GM21528 (cell line): Measurements from ENCODE around the gene PEAK3.

Source experiments
- ATAC-seq: cut with Tn5 transposase; IDR thresholded peaks from one replicate; pipeline ENCODE4 v1.9.1; 2021; ENCODE audit warnings: mild to moderate bottlenecking, moderate library complexity; ENCODE audit not compliant: unreplicated experiment, low FRiP score

The PEAK3 gene

GRCh38 chr19:2227415-2228156 lies 54.4 kb downstream of the PEAK3 start:
- no peak for ATAC-seq

DNA sequence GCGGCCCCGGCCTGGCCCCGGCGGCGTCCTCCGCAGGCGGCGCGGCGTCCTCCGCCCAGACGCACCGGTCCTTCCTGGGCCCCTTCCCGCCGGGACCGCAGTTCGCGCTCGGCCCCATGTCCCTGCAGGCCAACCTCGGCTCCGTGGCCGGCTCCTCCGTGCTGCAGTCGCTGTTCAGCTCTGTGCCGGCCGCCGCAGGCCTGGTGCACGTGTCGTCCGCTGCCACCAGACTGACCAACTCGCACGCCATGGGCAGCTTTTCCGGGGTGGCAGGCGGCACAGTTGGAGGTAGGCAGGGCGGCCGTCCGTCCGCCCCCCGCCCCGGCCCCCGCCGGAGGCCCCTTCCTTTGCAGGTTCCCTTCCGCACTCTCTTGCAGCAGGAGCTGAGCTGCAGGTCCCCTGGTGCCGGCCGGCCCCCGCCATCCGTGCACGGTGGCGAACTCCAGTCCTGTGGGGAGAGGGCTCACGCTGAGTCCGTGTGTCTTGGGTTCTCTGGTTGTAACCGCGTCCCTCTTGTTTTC lies 55.1 kb downstream of the PEAK3 start:
- no peak for ATAC-seq

DNA sequence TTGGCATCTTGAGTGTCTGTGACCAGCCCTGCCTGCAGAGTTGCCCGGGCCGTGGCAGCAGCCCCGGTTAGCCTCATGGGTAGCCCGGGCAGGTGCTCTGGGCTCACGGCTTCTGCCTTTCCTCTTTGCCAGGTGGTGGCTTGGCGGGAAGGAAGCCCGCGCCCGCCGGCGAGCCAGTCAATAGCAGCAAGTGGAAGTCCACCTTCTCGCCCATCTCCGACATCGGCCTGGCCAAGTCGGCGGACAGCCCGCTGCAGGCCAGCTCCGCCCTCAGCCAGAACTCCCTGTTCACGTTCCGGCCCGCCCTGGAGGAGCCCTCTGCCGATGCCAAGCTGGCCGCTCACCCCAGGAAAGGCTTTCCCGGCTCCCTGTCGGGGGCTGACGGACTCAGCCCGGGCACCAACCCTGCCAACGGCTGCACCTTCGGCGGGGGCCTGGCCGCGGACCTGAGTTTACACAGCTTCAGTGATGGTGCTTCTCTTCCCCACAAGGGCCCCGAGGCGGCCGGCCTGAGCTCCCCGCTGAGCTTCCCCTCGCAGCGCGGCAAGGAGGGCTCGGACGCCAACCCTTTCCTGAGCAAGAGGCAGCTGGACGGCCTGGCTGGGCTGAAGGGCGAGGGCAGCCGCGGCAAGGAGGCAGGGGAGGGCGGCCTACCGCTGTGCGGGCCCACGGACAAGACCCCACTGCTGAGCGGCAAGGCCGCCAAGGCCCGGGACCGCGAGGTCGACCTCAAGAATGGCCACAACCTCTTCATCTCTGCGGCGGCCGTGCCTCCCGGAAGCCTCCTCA lies 55.7 kb downstream of the PEAK3 start:
- no peak for ATAC-seq

DNA sequence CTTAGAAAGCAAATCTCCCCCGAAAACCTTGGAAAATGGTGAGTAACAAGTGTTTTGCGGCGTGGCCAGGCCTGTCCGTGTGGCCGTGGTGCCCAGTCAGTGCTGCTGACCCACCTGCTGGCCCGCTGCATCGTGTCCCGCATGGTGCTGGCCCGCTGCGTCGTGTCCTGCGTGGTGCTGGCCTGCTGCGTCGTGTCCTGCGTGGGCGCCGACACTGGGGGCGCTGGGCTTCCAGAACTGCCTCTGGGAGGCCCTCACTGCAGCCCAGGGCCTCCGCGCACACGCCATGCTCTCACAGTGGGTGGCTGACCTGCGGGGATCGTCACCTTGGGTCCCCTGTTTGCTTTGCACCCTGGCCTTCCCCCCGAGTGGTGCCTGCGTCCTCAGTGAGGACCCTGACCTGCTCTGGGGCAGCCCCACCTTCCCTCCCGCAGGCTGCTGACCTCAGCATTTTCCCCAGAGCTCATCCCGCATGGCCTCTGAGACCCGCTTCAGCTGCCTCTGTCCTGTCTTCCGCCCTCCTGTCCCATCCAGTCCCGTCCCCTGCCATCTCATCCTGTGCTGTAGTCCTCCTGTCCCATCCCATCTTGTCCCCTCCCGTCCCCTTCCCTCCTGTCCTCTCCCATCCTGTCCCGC lies 56.4 kb downstream of the PEAK3 start:
- ATAC-seq = no peak

DNA sequence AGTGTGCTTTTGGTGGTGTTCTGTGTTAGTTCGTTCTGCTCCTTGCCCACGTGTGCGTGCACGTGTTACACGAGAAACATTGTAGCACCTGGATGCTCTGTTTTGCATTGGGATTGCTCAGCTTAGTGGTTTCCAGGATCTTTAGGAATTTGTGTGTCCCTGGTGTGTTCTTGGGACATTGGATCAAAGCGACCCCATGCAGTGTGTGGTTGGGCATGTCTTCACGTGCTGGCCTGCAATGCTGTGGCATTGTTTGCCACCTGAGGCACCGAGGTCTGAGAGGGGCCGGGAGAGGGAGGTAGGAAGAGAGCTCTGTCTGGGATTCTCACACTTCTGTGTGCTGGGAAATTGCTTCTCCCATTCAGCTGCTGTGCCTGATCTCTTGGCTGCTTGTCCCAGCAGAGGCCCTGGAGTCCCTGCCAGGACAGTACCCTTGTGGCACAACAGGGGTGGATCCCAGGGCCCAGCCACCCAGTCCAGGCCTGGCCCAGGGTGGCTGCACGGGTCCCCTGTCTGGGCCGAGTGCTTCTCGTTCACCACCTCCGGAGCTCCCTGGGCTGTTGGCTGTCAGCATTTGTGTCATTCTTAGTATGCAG lies 57.1 kb downstream of the PEAK3 start:
- no peak for ATAC-seq
